SK-N-SH treated with all-trans-retinoic acid at 6 μM for 48 hours (cell line): ENCODE measurements around the gene MAPK10.

Source experiments
- ATAC-seq: fragments of 200-7000 bp; cut with Tn5 transposase; 3 replicates; pipeline ENCODE4 v1.9.1; 2020; ENCODE audit warnings: mild to moderate bottlenecking, moderate library complexity
- BACH2 ChIP-seq: fragments of 250-450 bp; sonication (Bioruptor Pico); IDR thresholded peaks from 2 replicates; pipeline ENCODE4 v1.9.0; 2021; ENCODE audit warnings: mild to moderate bottlenecking, borderline replicate concordance
- CREB5 ChIP-seq: fragments of 250-450 bp; sonication (Bioruptor Pico); IDR thresholded peaks from 2 replicates; pipeline ENCODE4 v1.5.1; 2020; ENCODE audit warnings: low read depth, mild to moderate bottlenecking, moderate library complexity
- CSDC2 ChIP-seq: fragments of 250-450 bp; sonication (Bioruptor Pico); IDR thresholded peaks from 2 replicates; pipeline ENCODE4 v1.5.0; 2020; ENCODE audit warnings: mild to moderate bottlenecking, moderate library complexity
- CSRNP3 ChIP-seq: fragments of 250-450 bp; sonication (Bioruptor Pico); IDR thresholded peaks from 2 replicates; pipeline ENCODE4 v1.5.1; 2021; ENCODE audit warnings: mild to moderate bottlenecking, moderate library complexity
- GLIS3 ChIP-seq: fragments of 250-450 bp; sonication (Bioruptor Pico); IDR thresholded peaks from 2 replicates; pipeline ENCODE4 v1.5.0; 2020; ENCODE audit warnings: mild to moderate bottlenecking, moderate library complexity
- ISL1 ChIP-seq: fragments of 250-450 bp; sonication (Bioruptor Pico); IDR thresholded peaks from 2 replicates; pipeline ENCODE4 v2.1.2; 2022; ENCODE audit warnings: mild to moderate bottlenecking, moderate library complexity
- OSR1 ChIP-seq: fragments of 250-450 bp; sonication (Bioruptor Pico); IDR thresholded peaks from 2 replicates; pipeline ENCODE4 v1.8.0; 2022; ENCODE audit warnings: moderate library complexity, mild to moderate bottlenecking, inconsistent platforms
- PATZ1 ChIP-seq: fragments of 250-450 bp; sonication (Bioruptor Pico); IDR thresholded peaks from 2 replicates; pipeline ENCODE4 v1.8.0; 2020; ENCODE audit warnings: mild to moderate bottlenecking, moderate library complexity, borderline replicate concordance
- POU6F1 ChIP-seq: fragments of 250-450 bp; sonication (Bioruptor Pico); IDR thresholded peaks from 2 replicates; pipeline ENCODE4 v1.8.0; 2021; ENCODE audit warnings: low read depth, mild to moderate bottlenecking, moderate library complexity, borderline replicate concordance
- PPARA ChIP-seq: fragments of 250-450 bp; sonication (Bioruptor Pico); IDR thresholded peaks from 2 replicates; pipeline ENCODE4 v1.5.0; 2020; ENCODE audit warnings: mild to moderate bottlenecking, borderline replicate concordance
- RARB ChIP-seq: fragments of 250-450 bp; sonication (Bioruptor Pico); IDR thresholded peaks from 2 replicates; pipeline ENCODE4 v1.8.0; 2021; ENCODE audit warnings: mild to moderate bottlenecking, moderate library complexity
- SNAI2 ChIP-seq: fragments of 250-450 bp; sonication (Bioruptor Pico); IDR thresholded peaks from 2 replicates; pipeline ENCODE4 v1.5.0; 2020; ENCODE audit warnings: mild to moderate bottlenecking, moderate library complexity
- TCF4 ChIP-seq: fragments of 250-450 bp; sonication (Bioruptor Pico); IDR thresholded peaks from 2 replicates; pipeline ENCODE4 v1.8.0; 2021; ENCODE audit warnings: mild to moderate bottlenecking, moderate library complexity, borderline replicate concordance
- TOX ChIP-seq: fragments of 250-450 bp; sonication (Bioruptor Pico); IDR thresholded peaks from 2 replicates; pipeline ENCODE4 v1.8.0; 2021; ENCODE audit warnings: mild to moderate bottlenecking, moderate library complexity, borderline replicate concordance
- TSHZ2 ChIP-seq: fragments of 250-450 bp; sonication (Bioruptor Pico); IDR thresholded peaks from 2 replicates; pipeline ENCODE4 v1.5.0; 2020; ENCODE audit warnings: mild to moderate bottlenecking, moderate library complexity
- ZC3H10 ChIP-seq: fragments of 250-450 bp; sonication (Bioruptor Pico); IDR thresholded peaks from 2 replicates; pipeline ENCODE4 v1.5.1; 2021; ENCODE audit warnings: mild to moderate bottlenecking, moderate library complexity
- ZFP3 ChIP-seq: fragments of 250-450 bp; sonication (Bioruptor Pico); IDR thresholded peaks from 2 replicates; pipeline ENCODE4 v1.5.0; 2020; ENCODE audit warnings: mild to moderate bottlenecking, moderate library complexity
- ZFP30 ChIP-seq: fragments of 450-650 bp; formaldehyde crosslinking; IDR thresholded peaks from 2 replicates; pipeline ENCODE4 v1.5.0; 2022; ENCODE audit warnings: mild to moderate bottlenecking, moderate library complexity
- ZNF565 ChIP-seq: fragments of 450-650 bp; formaldehyde crosslinking; conservative IDR thresholded peaks from 2 replicates; pipeline ENCODE4 v1.5.0; 2020; ENCODE audit warnings: low read depth, mild to moderate bottlenecking, moderate library complexity
- ZNF70 ChIP-seq: fragments of 450-650 bp; formaldehyde crosslinking; IDR thresholded peaks from 2 replicates; pipeline ENCODE4 v1.5.0; 2020; ENCODE audit warnings: mild to moderate bottlenecking, moderate library complexity
- ZNF8 ChIP-seq: fragments of 450-650 bp; formaldehyde crosslinking; IDR thresholded peaks from 2 replicates; pipeline ENCODE4 v1.5.0; 2020; ENCODE audit warnings: mild to moderate bottlenecking, moderate library complexity

Gene MAPK10

GRCh38 chr4:86129546-86129945 is 230.3 kb downstream of the MAPK10 start:
- ATAC-seq: no peak
- TF ChIP-seq ZNF70 (CRISPR knock-in tag): no peak
- TF ChIP-seq POU6F1 (CRISPR knock-in tag): no peak
- no peak for TF ChIP-seq TSHZ2 (CRISPR knock-in tag)
- no peak for TF ChIP-seq TOX
- no peak for TF ChIP-seq PPARA (CRISPR knock-in tag)
- TF ChIP-seq GLIS3 (CRISPR knock-in tag): no peak
- TF ChIP-seq CSDC2: no peak
- TF ChIP-seq CREB5 (CRISPR knock-in tag): no peak
- no peak for TF ChIP-seq TCF4 (CRISPR knock-in tag)
- no peak for TF ChIP-seq ZC3H10
- no peak for TF ChIP-seq ZFP3 (CRISPR knock-in tag)
- TF ChIP-seq RARB (CRISPR knock-in tag): no peak
- no peak for TF ChIP-seq PATZ1 (CRISPR knock-in tag)
- TF ChIP-seq ZFP30: no peak
- TF ChIP-seq CSRNP3 (CRISPR knock-in tag): no peak
- no peak for TF ChIP-seq ZNF8 (CRISPR knock-in tag)
- no peak for TF ChIP-seq SNAI2 (CRISPR knock-in tag)
- no peak for TF ChIP-seq OSR1 (CRISPR knock-in tag)
- TF ChIP-seq ISL1 (CRISPR knock-in tag): no peak
- no peak for TF ChIP-seq BACH2 (CRISPR knock-in tag)

- TF ChIP-seq POU6F1 (CRISPR knock-in tag): no peak
- no peak for TF ChIP-seq CSDC2
- TF ChIP-seq RARB (CRISPR knock-in tag): no peak
- TF ChIP-seq ZNF565: no peak
- no peak for TF ChIP-seq ZNF70 (CRISPR knock-in tag)
- no peak for TF ChIP-seq BACH2 (CRISPR knock-in tag)
- TF ChIP-seq ZFP30: no peak
- no peak for TF ChIP-seq PPARA (CRISPR knock-in tag)
- TF ChIP-seq ZC3H10: no peak
- no peak for TF ChIP-seq CSRNP3 (CRISPR knock-in tag)
- no peak for TF ChIP-seq ZFP3 (CRISPR knock-in tag)
- TF ChIP-seq, all 23 proteins: peak for 0
- no peak for ATAC-seq
Observed at GRCh38 chr4:86122404-86122803, 237.4 kb downstream of the MAPK10 start.
